Liver (tissue), 9 donors: Measurements from ENCODE around the gene CLINT1. TPM values are rescaled to one million over a fixed set of nuclear protein-coding genes. Genes with fewer than 3 reads are reported as not detected.

Experiments used
- DNase-seq: peaks from one replicate; pipeline ENCODE4 v3.0.0-alpha.2; 2017; ENCODE audit warnings: low spot score
- H3K27ac ChIP-seq, 2 donors: one replicate each; pipeline ENCODE4 v1.7.0; 2013; ENCODE audit warnings: inconsistent platforms in 2 of 2, low read length in 2 of 2, control low read depth in 1 of 2, low read depth in 1 of 2, mild to moderate bottlenecking in 1 of 2
- H3K27me3 ChIP-seq, 4 donors: one replicate each; pipeline versions ENCODE4 v1.6.1 to v1.7.0; 2013; ENCODE audit warnings: low read length in 3 of 4, inconsistent platforms in 1 of 4, mild to moderate bottlenecking in 1 of 4, moderate library complexity in 1 of 4; ENCODE audit not compliant: control insufficient read depth in 4 of 4, insufficient read depth in 4 of 4
- H3K36me3 ChIP-seq, 4 donors: one replicate each; pipeline versions ENCODE4 v1.6.1 to v1.7.0; 2013; ENCODE audit warnings: low read length in 3 of 4, mild to moderate bottlenecking in 3 of 4, low read depth in 1 of 4, moderate library complexity in 1 of 4; ENCODE audit not compliant: control insufficient read depth in 4 of 4, insufficient read depth in 3 of 4
- H3K4me1 ChIP-seq, 4 donors: one replicate each; pipeline versions ENCODE4 v1.6.1 to v1.7.0; 2013; ENCODE audit warnings: low read length in 3 of 4, mild to moderate bottlenecking in 3 of 4, moderate library complexity in 1 of 4; ENCODE audit not compliant: control insufficient read depth in 4 of 4, insufficient read depth in 4 of 4
- H3K4me3 ChIP-seq, 3 donors: one replicate each; pipeline versions ENCODE4 v1.6.1 to v1.7.0; 2013; ENCODE audit warnings: low read length in 3 of 3, control low read depth in 1 of 3, low read depth in 1 of 3, mild to moderate bottlenecking in 1 of 3
- H3K9ac ChIP-seq, 2 donors: one replicate each; pipeline ENCODE4 v1.7.0; 2013; ENCODE audit warnings: low read length in 2 of 2, mild to moderate bottlenecking in 2 of 2, moderate library complexity in 2 of 2, control low read depth in 1 of 2, low read depth in 1 of 2
- H3K9me3 ChIP-seq, 4 donors: one replicate each; pipeline versions ENCODE4 v1.6.1 to v1.7.0; 2013; ENCODE audit warnings: low read length in 3 of 4; ENCODE audit not compliant: control insufficient read depth in 4 of 4
- ATF3 ChIP-seq: IDR thresholded peaks from 2 replicates; pipeline ENCODE4 v1.6.1; 2016; ENCODE audit warnings: antibody characterized with exemption
- CTCF ChIP-seq: fragments of 150-350 bp; IDR thresholded peaks from 2 replicates; pipeline ENCODE4 v1.5.1; 2017; ENCODE audit warnings: improper control_type of control experiment, low read depth, low read length; ENCODE audit not compliant: missing input control
- EGR1 ChIP-seq, 2 donors: IDR thresholded peaks; 2 replicates each; pipeline ENCODE4 v1.6.1; 2016 to 2018; ENCODE audit warnings: antibody characterized with exemption in 2 of 2, low read depth in 2 of 2
- FOXA1 ChIP-seq: IDR thresholded peaks from 2 replicates; pipeline ENCODE4 v1.6.1; 2016; ENCODE audit warnings: antibody characterized with exemption
- FOXA2 ChIP-seq: IDR thresholded peaks from 2 replicates; pipeline ENCODE4 v1.6.1; 2016; ENCODE audit warnings: antibody characterized with exemption
- HNF4G ChIP-seq: IDR thresholded peaks from 2 replicates; pipeline ENCODE4 v1.6.1; 2016; ENCODE audit warnings: antibody characterized with exemption
- JUND ChIP-seq, 2 donors: IDR thresholded peaks; 2 replicates each; pipeline ENCODE4 v1.6.1; 2016; ENCODE audit warnings: antibody characterized with exemption in 2 of 2
- NR2F2 ChIP-seq: IDR thresholded peaks from 2 replicates; pipeline ENCODE4 v1.6.1; 2016; ENCODE audit warnings: antibody characterized with exemption
- RAD21 ChIP-seq, 2 donors: IDR thresholded peaks; 2 replicates each; pipeline ENCODE4 v1.6.1; 2016; ENCODE audit warnings: antibody characterized with exemption in 2 of 2, mild to moderate bottlenecking in 2 of 2
- REST ChIP-seq: IDR thresholded peaks from 2 replicates; pipeline ENCODE4 v1.6.1; 2016; ENCODE audit warnings: antibody characterized with exemption, mild to moderate bottlenecking
- RXRA ChIP-seq, 2 donors: IDR thresholded peaks; 2 replicates each; pipeline ENCODE4 v1.6.1; 2017 to 2018; ENCODE audit warnings: antibody characterized with exemption in 2 of 2, mild to moderate bottlenecking in 1 of 2
- TAF1 ChIP-seq: conservative IDR thresholded peaks from 2 replicates; pipeline ENCODE4 v1.6.1; 2016; ENCODE audit warnings: antibody characterized with exemption, mild to moderate bottlenecking
- YY1 ChIP-seq: IDR thresholded peaks from 2 replicates; pipeline ENCODE4 v1.6.1; 2016; ENCODE audit warnings: antibody characterized with exemption, mild to moderate bottlenecking
- ZBTB33 ChIP-seq: IDR thresholded peaks from 2 replicates; pipeline ENCODE4 v1.6.1; 2016; ENCODE audit warnings: antibody characterized with exemption
- WGBS: extraction: QIAGEN DNeasy Blood & Tissue Kit; methylation state at CpG from one replicate; pipeline ENCODE4 v1.1.7; 2013; 5-methylcytosine and 5-hydroxymethylcytosine counted together
- polyA plus RNA-seq, 2 donors: library from polyadenylated mRNA; stranded (reverse) in 1 of 2; unstranded in 1 of 2; fragments of 200-250 nt in 1 of 2; fragments of >200 nt in 1 of 2; fragmentation: Nextera tagmentation in 1 of 2; extraction: Ambion mirVana in 1 of 2; gene quantifications; one replicate each; pipeline versions ENCODE4 v1.2.1 to v1.2.3, GENCODE V29; 2013 to 2015
- total RNA-seq, 2 donors: library from RNA; depleted of rRNA; stranded (reverse); fragments of >200 nt; gene quantifications; one replicate each; pipeline ENCODE4 v1.2.3, GENCODE V29; 2014
- donor health status: healthy.
- donor health status: healthy.
- donor health status: healthy.
- donor health status: healthy.
- donor health status: healthy.

CLINT1 gene
- total and polyA plus RNA-seq, 4 donors: 34.8 to 115 (median 68.3) TPM

GRCh38 chr5:157877821-157878220, 18.9 kb upstream of the CLINT1 start:
- TF ChIP-seq CTCF: no peak
- no peak for TF ChIP-seq REST
- no peak for TF ChIP-seq FOXA2
- no peak for DNase-seq
- Histone ChIP-seq H3K27me3 (no peaks in the 10 kb centered on the region), H3K9me3 (no peaks in the 10 kb centered on the region), H3K9ac (no peak overlapping the region), H3K27ac (no peak overlapping the region), H3K4me1 (no peaks in the 10 kb centered on the region), H3K36me3 (no peaks in the 10 kb centered on the region), H3K4me3 (no peak overlapping the region)
- 89% methylated on average over 2 of the region's 2 CpGs for WGBS

GRCh38 chr5:157874861-157875260, 15.9 kb upstream of the CLINT1 start:
- no peaks in the 10 kb centered on the region for H3K27me3 ChIP-seq
- no peaks in the 10 kb centered on the region for H3K36me3 ChIP-seq
- H3K27ac ChIP-seq: no peak overlapping the region
- TF ChIP-seq RXRA (IDR thresholded peaks at IDR 0.05) (no peak), REST (no peak), JUND (IDR thresholded peaks at IDR 0.05) (no peak), HNF4G (no peak), RAD21 (IDR thresholded peaks at IDR 0.05) (no peak), TAF1 (no peak), YY1 (no peak), EGR1 (IDR thresholded peaks at IDR 0.05; ENCODE audit: low read depth in 2 of 2) (no peak), ZBTB33 (no peak), FOXA1 (no peak), FOXA2 (no peak), ATF3 (no peak), NR2F2 (no peak)
- H3K4me1 ChIP-seq: peaks cover 0 to 4% (median 2%) of the 10 kb centered on the region in 4 donors
- no peak overlapping the region for H3K4me3 ChIP-seq
- 91% methylated on average over 5 of the region's 5 CpGs for WGBS
- H3K9ac ChIP-seq: no peak overlapping the region
- H3K9me3 ChIP-seq: no peaks in the 10 kb centered on the region
- no peak for DNase-seq
